ENCODE results near the gene PAXX.

PAXX gene, protein sequence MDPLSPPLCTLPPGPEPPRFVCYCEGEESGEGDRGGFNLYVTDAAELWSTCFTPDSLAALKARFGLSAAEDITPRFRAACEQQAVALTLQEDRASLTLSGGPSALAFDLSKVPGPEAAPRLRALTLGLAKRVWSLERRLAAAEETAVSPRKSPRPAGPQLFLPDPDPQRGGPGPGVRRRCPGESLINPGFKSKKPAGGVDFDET

GRCh38 chr9:136991993-136992818, at the start of gene PAXX:
Gene PAXX (plus strand): TSS chr9:136992422. CDS start chr9:136992444, 22 bp downstream.
- DNase-seq, result peak; percentile 38

DNA sequence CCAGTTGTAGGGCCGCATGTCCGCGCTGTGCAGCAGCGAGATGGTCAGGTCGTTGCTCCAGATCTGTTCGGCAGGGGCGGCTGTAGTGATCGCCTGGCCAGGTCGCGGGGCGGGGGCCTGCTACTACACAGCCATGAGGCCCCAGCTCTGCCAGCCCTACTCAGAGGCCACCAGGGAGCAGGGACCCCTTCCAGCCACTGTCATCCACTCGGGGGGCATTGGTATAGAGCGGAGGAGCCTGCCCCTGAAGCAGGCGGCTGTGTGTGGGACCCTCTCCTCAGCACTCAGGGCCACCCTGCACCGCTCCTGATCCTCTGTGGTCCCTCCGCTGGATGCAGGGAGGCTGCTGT, 49.4 kb upstream of the PAXX start:
- DNase-seq, result no peak

DNA sequence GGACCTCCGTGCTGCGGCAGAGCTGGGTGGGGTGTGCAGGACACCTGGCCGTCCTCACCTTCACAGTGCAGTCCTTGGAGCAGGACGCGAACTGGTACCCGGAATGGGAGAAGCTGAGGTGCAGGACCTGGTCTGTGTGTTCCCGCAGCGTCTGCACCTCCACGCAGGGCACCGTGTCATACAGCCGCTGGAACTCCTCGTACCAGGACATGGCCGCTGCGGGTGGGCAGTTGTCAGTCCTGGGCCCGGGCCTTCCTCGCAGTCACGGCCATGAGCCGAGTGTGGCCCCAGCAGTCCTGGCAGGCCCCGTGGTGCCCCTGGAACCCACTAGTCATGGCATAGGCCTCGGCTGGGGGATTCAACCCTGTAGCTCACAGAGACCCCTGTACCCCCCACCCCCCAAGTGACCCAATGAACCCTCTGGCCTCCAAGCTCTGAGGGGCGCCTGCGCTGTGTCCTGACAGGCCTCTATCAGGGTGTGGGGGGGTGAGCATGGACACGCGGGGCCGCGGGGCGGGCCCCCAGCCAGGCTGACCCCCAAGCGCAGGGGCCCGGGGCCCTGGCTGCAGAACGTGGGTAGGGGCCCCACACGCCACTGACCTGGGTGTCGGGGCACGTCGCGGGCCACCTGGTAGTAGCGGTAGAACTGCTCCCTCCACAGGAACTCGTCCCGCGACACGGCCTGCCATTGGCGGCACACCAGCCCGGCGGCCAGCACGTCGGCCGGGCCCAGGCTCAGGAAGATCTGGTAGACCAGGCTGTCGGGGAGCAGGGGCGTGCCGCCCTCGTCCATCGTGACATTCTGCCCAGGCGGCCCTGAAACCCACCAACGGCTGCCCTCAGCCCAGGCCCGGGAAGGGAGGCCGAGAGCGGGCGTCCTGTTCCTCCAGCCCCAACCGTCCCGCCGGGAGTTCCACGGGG, 48.7 kb upstream of the PAXX start:
- DNase-seq, result no peak

- no peak for DNase-seq
Observed at GRCh38 chr9:136944212-136944518, 48.1 kb upstream of the PAXX start.

- peak; percentile 61 for DNase-seq
Observed at GRCh38 chr9:136944519-136945332, 47.5 kb upstream of the PAXX start, which contains the start of the genes C8G and FBXW5. Gene C8G (plus strand): TSS chr9:136945243. CDS start chr9:136945321, 78 bp downstream. Gene FBXW5 (minus strand): TSS chr9:136944738. CDS start chr9:136944083, 655 bp downstream.

- DNase-seq, result no peak
Observed at GRCh38 chr9:136945333-136946227, 46.6 kb upstream of the PAXX start.

- no peak for DNase-seq
Observed at GRCh38 chr9:136946228-136947027, 45.8 kb upstream of the PAXX start.

GRCh38 chr9:136947028-136947891, 45.0 kb upstream of the PAXX start:
- no peak for DNase-seq

DNA sequence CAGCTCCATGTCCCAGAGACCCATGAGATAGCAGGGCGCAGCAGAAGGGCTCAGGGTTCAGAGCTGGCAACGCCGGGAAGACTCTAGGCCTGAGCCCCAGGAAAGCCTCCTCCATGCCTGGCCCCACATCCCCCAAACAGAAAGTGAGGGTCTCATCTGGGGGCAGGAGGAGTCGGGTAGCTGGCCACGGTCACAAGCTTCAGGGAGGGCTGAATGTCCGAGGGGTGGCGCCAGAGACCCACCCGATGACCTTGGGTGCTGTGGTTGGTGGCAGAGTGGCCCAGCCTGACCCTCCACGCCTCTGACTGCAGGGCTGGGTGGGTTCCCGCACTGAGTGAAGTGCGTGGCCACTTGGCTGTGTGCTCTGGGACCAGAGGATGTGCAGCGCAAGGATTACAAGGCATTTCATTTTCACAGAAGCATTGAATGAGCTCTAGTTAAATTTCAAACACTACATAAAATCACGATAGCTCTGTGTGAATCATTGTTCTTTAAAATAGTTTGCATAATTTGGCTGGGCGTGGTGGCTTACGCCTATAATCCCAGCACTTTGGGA, 44.2 kb upstream of the PAXX start:
- no peak for DNase-seq

- DNase-seq, result no peak
Observed at GRCh38 chr9:136949239-136949816, 42.9 kb upstream of the PAXX start.

GRCh38 chr9:136949817-136950655, 42.2 kb upstream of the PAXX start:
- DNase-seq, result peak; percentile 43

DNA sequence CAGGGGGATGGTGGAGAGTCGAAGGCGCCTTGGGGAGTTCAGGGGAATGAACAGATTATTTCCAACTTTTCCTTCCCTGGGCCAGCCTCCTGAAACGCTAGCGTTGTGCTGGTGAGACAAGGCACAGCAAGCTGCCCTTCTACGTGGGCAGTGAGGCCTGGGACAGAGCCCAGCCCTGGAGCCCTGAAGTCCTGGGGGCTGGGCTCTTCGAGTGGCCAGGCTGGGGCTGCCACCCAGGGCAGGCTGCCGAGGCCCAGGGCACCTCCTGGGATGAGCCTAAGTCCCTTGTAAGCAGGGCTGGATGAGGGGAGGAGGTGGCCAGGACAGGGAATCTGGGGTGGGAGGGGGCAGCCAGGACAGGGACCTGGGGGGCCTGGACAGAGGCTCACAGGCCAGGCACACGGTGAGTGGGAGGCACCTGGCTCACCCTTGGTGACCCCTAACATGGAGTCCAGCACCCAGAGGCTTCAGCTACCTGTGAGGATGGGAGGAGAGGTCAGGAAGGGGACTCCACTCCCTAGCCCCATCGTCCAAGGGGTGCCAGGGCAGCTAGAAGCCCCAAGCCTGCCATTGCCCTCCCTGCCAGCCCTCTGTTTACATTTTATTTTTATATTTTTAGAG, 41.5 kb upstream of the PAXX start:
- DNase-seq, result no peak

GRCh38 chr9:136951541-136952320, 40.5 kb upstream of the PAXX start, which contains the start of gene LCN12:
Gene LCN12 (plus strand): TSS chr9:136952273. CDS start chr9:136952328, 55 bp downstream.
- no peak for DNase-seq

GRCh38 chr9:136952321-136952850, 39.8 kb upstream of the PAXX start:
- no peak for DNase-seq

DNA sequence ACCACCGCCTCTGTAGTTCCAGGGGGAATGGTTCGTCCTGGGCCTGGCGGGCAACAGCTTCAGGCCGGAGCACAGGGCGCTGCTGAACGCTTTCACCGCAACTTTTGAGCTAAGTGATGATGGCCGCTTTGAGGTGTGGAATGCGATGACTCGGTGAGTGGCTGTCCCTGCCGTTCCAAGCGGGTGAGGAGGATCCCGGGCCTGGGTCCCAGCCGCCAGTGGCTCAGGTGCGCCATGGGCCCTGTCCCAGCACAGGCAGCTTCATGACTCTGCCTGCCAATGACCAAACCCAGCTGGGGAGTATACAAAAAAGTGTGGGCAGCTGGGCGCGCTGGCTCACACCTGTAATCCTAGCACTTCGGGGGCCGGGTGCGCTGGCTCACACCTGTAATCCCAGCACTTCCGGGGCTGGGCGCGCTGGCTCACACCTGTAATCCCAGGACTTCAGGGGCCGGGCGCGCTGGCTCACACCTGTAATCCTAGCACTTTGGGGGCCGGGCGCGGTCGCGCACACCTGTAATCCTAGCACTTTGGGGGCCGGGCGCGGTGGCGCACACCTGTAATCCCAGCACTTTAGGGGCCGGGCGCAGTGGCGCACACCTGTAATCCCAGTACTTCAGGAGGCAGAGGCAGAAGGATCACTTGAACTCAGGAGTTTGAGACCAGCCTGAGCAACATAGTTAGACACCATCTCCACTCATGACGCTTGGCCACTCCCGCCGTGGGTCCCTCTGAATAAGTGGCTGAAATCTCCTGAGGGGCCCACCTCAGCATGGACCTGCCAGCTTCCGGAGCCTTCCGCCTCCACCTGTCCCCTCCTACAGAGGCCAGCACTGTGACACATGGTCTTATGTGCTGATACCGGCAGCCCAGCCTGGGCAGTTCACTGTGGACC, 39.1 kb upstream of the PAXX start:
- no peak for DNase-seq
